Muscle of arm (tissue), 12 donors: ENCODE results near the gene CNNM2. TPM values are rescaled to one million over a fixed set of nuclear protein-coding genes. Genes with fewer than 3 reads are reported as not detected.
"Not testable (repeated sequence)": the region's sequence is repeated elsewhere in the genome, so short reads cannot be mapped to it uniquely, and the experiment has no call there.

Experiments used
- DNase-seq: peaks from one replicate; pipeline ENCODE4 v3.0.0-alpha.2; 2013
- polyA plus RNA-seq, 12 donors: library from polyadenylated mRNA; unstranded; fragments of 120-200 nt; gene quantifications; one replicate each; pipeline ENCODE4 v1.2.1, GENCODE V29; 2013; ENCODE audit not compliant: insufficient read length in 12 of 12

CNNM2 gene
- polyA plus RNA-seq, 12 donors: 1.7 to 7.1 (median 3.2) TPM; not detected in 1

- no peak for DNase-seq
These were observed 103.8 kb downstream of the CNNM2 start for GRCh38 chr10:103021900-103022293.

- DNase-seq: no peak
These were observed 107.6 kb downstream of the CNNM2 start for GRCh38 chr10:103025696-103026095.

- no peak for DNase-seq
These were observed 120.5 kb downstream of the CNNM2 start for GRCh38 chr10:103038570-103038969.

- no peak for DNase-seq
These were observed 122.3 kb downstream of the CNNM2 start for GRCh38 chr10:103040418-103040817.

GRCh38 chr10:103041391-103041790 lies 123.3 kb downstream of the CNNM2 start:
- no peak for DNase-seq

GRCh38 chr10:103042129-103042528 lies 124.0 kb downstream of the CNNM2 start:
- no peak for DNase-seq

- DNase-seq: no peak
These were observed 124.8 kb downstream of the CNNM2 start for GRCh38 chr10:103042908-103043307.

- DNase-seq: peak; percentile 17
These were observed 126.9 kb downstream of the CNNM2 start for GRCh38 chr10:103044942-103045489.

GRCh38 chr10:103045961-103046360 lies 127.9 kb downstream of the CNNM2 start:
- DNase-seq: no peak

- no peak for DNase-seq
These were observed 129.3 kb downstream of the CNNM2 start for GRCh38 chr10:103047381-103047780.

- no peak for DNase-seq
These were observed 131.1 kb downstream of the CNNM2 start for GRCh38 chr10:103049237-103049636.

- peak; percentile 49 for DNase-seq
These were observed 135.8 kb downstream of the CNNM2 start for GRCh38 chr10:103053659-103054581.

GRCh38 chr10:103054621-103055020 lies 136.5 kb downstream of the CNNM2 start:
- no peak for DNase-seq

GRCh38 chr10:103055105-103055504 lies 137.0 kb downstream of the CNNM2 start:
- DNase-seq: no peak

GRCh38 chr10:103058034-103058433 lies 139.9 kb downstream of the CNNM2 start:
- no peak for DNase-seq

GRCh38 chr10:103060575-103060974 lies 142.5 kb downstream of the CNNM2 start:
- no peak for DNase-seq

GRCh38 chr10:103062854-103063590 lies 144.9 kb downstream of the CNNM2 start:
- DNase-seq: no peak

GRCh38 chr10:103064956-103065355 lies 146.9 kb downstream of the CNNM2 start:
- no peak for DNase-seq

GRCh38 chr10:103066141-103067098 lies 148.3 kb downstream of the CNNM2 start:
- no peak for DNase-seq

GRCh38 chr10:103067099-103067477 lies 149.0 kb downstream of the CNNM2 start:
- not testable (repeated sequence) for DNase-seq

GRCh38 chr10:103067484-103067883 lies 149.4 kb downstream of the CNNM2 start:
- DNase-seq: no peak
